HG02623 (cell line): ENCODE results near the gene TRAK1.
"Not testable (repeated sequence)": the region's sequence is repeated elsewhere in the genome, so short reads cannot be mapped to it uniquely, and the experiment has no call there.

Experiments used
- ATAC-seq: cut with Tn5 transposase; IDR thresholded peaks from one replicate; pipeline ENCODE4 v1.9.1; 2021; ENCODE audit warnings: moderate library complexity; ENCODE audit not compliant: unreplicated experiment

Gene TRAK1

GRCh38 chr3:42096796-42097565, 5.8 kb downstream of the TRAK1 start:
- ATAC-seq, result no peak

GRCh38 chr3:42097566-42097946, 6.4 kb downstream of the TRAK1 start:
- ATAC-seq, result no peak

- ATAC-seq, result no peak
Observed at GRCh38 chr3:42098171-42098570, 7.0 kb downstream of the TRAK1 start.

- ATAC-seq, result no peak
Observed at GRCh38 chr3:42099020-42099765, 8.0 kb downstream of the TRAK1 start.

- ATAC-seq, result no peak
Observed at GRCh38 chr3:42101048-42101447, 9.9 kb downstream of the TRAK1 start.

- no peak for ATAC-seq
Observed at GRCh38 chr3:42101481-42101880, 10.3 kb downstream of the TRAK1 start.

- no peak for ATAC-seq
Observed at GRCh38 chr3:42102571-42102970, 11.4 kb downstream of the TRAK1 start.

GRCh38 chr3:42103921-42104665, 12.9 kb downstream of the TRAK1 start:
- ATAC-seq, result not testable (repeated sequence)

GRCh38 chr3:42105994-42106393, 14.8 kb downstream of the TRAK1 start:
- ATAC-seq, result not testable (repeated sequence)

GRCh38 chr3:42106646-42107045, 15.5 kb downstream of the TRAK1 start:
- no peak for ATAC-seq

- no peak for ATAC-seq
Observed at GRCh38 chr3:42110631-42111030, 19.5 kb downstream of the TRAK1 start.

GRCh38 chr3:42114130-42114725, 23.1 kb downstream of the TRAK1 start:
- no peak for ATAC-seq

GRCh38 chr3:42115215-42115614, 24.1 kb downstream of the TRAK1 start:
- no peak for ATAC-seq

- no peak for ATAC-seq
Observed at GRCh38 chr3:42115946-42116345, 24.8 kb downstream of the TRAK1 start.

GRCh38 chr3:42116466-42116865, 25.3 kb downstream of the TRAK1 start:
- no peak for ATAC-seq

GRCh38 chr3:42117175-42118008, 26.2 kb downstream of the TRAK1 start:
- ATAC-seq, result no peak

GRCh38 chr3:42118762-42119361, 27.7 kb downstream of the TRAK1 start:
- peak; percentile 62 for ATAC-seq

GRCh38 chr3:42119561-42120355, 28.6 kb downstream of the TRAK1 start:
- no peak for ATAC-seq

- ATAC-seq, result no peak
Observed at GRCh38 chr3:42120866-42121265, 29.7 kb downstream of the TRAK1 start.
